GM12892 (cell line): ENCODE results near the gene KAT2B.

Source experiments
- DNase-seq: peaks from one replicate; pipeline ENCODE4 v3.0.0; 2011; ENCODE audit not compliant: insufficient read length
- FAIRE-seq: peaks from 2 replicates; lab custom pipeline; 2011; peaks lifted over from hg19 to GRCh38; lab: Jason Lieb, UNC
- POLR2A ChIP-seq: IDR thresholded peaks from 2 replicates; pipeline ENCODE4 v1.6.1; 2011; ENCODE audit warnings: low read depth, low read length, control low read depth
- POLR2AphosphoS5 ChIP-seq: IDR thresholded peaks from 2 replicates; pipeline ENCODE4 v1.6.1; 2011; ENCODE audit warnings: low read depth, low read length, control low read depth
- TAF1 ChIP-seq: IDR thresholded peaks from 2 replicates; pipeline ENCODE4 v1.6.1; 2011; ENCODE audit warnings: low read depth, mild to moderate bottlenecking, control low read depth, low read length, borderline replicate concordance

The KAT2B gene

GRCh38 chr3:20140881-20141280 is 100.6 kb downstream of the KAT2B start:
- no peak for FAIRE-seq
- DNase-seq: no peak
- TF ChIP-seq POLR2AphosphoS5 (no peak), TAF1 (no peak), POLR2A (no peak)

GRCh38 chr3:20141316-20141715 is 101.1 kb downstream of the KAT2B start:
- DNase-seq (no peak), FAIRE-seq (no peak)
- TF ChIP-seq POLR2A (no peak), POLR2AphosphoS5 (no peak)

GRCh38 chr3:20141851-20142250 is 101.6 kb downstream of the KAT2B start:
- no peak for DNase-seq
- TF ChIP-seq TAF1 (no peak), POLR2A (no peak), POLR2AphosphoS5 (no peak)
- no peak for FAIRE-seq

DNA sequence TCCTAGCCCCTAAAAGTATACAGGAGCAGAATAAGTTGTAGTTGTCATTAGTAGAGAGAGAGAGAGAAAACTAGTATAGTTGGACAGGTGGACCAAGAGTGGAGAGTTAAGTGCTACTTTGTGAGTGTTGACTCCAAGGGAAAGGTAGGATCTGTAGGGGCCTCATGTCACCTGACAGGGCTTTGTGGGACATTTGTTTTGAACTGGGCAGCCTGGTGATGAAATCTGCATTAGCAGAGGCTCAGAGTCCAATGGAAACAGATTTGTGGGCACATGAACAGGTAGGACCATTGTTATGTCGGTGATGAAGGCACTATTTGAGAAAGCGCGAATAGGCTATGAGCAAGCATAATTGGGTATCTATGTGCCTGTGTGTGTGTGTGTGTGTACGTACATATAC is 102.3 kb downstream of the KAT2B start:
- FAIRE-seq (no peak), DNase-seq (no peak)
- TF ChIP-seq POLR2AphosphoS5 (no peak), POLR2A (no peak), TAF1 (no peak)

DNA sequence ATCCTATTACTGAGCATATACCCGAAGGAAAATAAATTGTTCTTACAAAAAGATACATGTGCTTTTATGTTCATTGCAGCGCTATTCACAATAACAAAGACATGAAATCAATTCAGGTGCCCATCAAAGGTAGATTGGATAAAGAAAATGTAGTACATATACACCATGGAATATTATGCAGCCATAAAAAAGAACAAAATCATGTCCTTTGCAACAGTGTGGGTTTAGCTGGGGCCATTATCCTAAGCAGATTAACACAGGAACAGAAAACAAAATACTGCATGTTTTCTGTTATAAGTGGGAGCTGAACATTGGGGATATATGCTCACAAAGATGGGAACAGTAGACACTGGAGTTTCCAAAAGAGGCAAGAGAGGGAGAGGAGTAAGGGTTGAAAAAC is 103.3 kb downstream of the KAT2B start:
- FAIRE-seq: no peak
- TF ChIP-seq POLR2A (no peak), POLR2AphosphoS5 (no peak), TAF1 (no peak)
- no peak for DNase-seq

- TF ChIP-seq TAF1 (no peak), POLR2A (no peak), POLR2AphosphoS5 (no peak)
- no peak for DNase-seq
- no peak for FAIRE-seq
Measured at GRCh38 chr3:20145874-20146273, 105.6 kb downstream of the KAT2B start.

- no peak for FAIRE-seq
- DNase-seq: no peak
- no peak for TF ChIP-seq POLR2A
- TF ChIP-seq TAF1: no peak
- TF ChIP-seq POLR2AphosphoS5: no peak
Measured at GRCh38 chr3:20146301-20146700, 106.1 kb downstream of the KAT2B start.

GRCh38 chr3:20147361-20147760 is 107.1 kb downstream of the KAT2B start:
- DNase-seq (no peak), FAIRE-seq (no peak)
- TF ChIP-seq TAF1 (no peak), POLR2AphosphoS5 (no peak), POLR2A (no peak)

DNA sequence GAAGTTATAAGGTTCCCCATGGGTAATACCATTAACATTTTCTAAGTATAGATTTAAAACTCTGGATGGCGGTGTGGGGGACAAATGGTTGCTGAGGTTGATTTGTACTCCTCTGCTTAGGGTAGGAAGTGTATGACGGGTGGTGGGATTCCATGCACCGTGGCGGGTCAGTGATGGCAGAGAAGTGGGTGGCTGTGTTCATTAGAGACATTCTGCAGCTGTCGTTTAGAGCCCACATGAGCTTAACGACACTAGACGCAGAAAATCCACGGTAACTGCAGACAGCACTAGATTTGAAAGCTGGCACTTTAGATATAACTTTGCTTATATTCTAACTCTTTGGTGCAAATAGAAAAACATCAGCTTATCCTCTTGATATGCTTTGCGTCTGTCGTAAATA is 108.2 kb downstream of the KAT2B start:
- TF ChIP-seq POLR2AphosphoS5: no peak
- no peak for TF ChIP-seq TAF1
- TF ChIP-seq POLR2A: no peak
- DNase-seq: no peak
- FAIRE-seq: no peak

- no peak for DNase-seq
- no peak for FAIRE-seq
- no peak for TF ChIP-seq TAF1
- TF ChIP-seq POLR2A: no peak
- TF ChIP-seq POLR2AphosphoS5: no peak
Measured at GRCh38 chr3:20154078-20154477, 113.8 kb downstream of the KAT2B start.

- no peak for FAIRE-seq
- no peak for DNase-seq
Measured at GRCh38 chr3:20154928-20155327, 114.7 kb downstream of the KAT2B start.

GRCh38 chr3:20160230-20160629 is 120.0 kb downstream of the KAT2B start:
- no peak for FAIRE-seq
- no peak for DNase-seq
- TF ChIP-seq POLR2AphosphoS5 (no peak), POLR2A (no peak), TAF1 (no peak)

More at GRCh38 chr3:20154928-20155327, 114.7 kb downstream of the KAT2B start:
- no peak for TF ChIP-seq POLR2AphosphoS5
- no peak for TF ChIP-seq POLR2A
- no peak for TF ChIP-seq TAF1
